ENCODE data around the gene TNS3. TPM values are rescaled to one million over a fixed set of nuclear protein-coding genes. Genes with fewer than 3 reads are reported as not detected.

Gene TNS3
- total and polyA plus RNA-seq, 9 of the 15 experiments (the other 6 are each of a cell fraction or from before 2014, with no cell fraction given) = 0.20 TPM; not detected in 8

DNA sequence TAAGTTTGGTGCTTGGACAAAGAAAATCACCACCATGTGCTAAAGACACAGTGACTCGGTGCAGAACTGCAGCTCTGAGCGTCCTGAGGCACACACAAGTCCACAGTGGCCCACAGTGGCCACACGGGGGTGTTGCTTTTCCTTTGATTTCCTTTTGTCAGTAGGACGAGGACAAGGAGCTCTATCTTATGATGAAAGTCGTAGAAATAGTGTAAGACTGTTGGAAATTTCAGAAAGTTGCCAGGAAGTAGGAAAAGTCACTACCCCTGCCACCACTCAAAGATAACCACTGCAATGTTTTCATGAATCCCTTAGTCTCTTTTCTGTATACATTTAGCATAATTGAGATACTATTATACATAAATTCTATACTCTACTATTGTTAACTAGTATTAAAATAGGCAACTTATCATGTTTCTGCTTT, 146.0 kb downstream of the TNS3 start (continued):
- TF ChIP-seq, protein P1, sequence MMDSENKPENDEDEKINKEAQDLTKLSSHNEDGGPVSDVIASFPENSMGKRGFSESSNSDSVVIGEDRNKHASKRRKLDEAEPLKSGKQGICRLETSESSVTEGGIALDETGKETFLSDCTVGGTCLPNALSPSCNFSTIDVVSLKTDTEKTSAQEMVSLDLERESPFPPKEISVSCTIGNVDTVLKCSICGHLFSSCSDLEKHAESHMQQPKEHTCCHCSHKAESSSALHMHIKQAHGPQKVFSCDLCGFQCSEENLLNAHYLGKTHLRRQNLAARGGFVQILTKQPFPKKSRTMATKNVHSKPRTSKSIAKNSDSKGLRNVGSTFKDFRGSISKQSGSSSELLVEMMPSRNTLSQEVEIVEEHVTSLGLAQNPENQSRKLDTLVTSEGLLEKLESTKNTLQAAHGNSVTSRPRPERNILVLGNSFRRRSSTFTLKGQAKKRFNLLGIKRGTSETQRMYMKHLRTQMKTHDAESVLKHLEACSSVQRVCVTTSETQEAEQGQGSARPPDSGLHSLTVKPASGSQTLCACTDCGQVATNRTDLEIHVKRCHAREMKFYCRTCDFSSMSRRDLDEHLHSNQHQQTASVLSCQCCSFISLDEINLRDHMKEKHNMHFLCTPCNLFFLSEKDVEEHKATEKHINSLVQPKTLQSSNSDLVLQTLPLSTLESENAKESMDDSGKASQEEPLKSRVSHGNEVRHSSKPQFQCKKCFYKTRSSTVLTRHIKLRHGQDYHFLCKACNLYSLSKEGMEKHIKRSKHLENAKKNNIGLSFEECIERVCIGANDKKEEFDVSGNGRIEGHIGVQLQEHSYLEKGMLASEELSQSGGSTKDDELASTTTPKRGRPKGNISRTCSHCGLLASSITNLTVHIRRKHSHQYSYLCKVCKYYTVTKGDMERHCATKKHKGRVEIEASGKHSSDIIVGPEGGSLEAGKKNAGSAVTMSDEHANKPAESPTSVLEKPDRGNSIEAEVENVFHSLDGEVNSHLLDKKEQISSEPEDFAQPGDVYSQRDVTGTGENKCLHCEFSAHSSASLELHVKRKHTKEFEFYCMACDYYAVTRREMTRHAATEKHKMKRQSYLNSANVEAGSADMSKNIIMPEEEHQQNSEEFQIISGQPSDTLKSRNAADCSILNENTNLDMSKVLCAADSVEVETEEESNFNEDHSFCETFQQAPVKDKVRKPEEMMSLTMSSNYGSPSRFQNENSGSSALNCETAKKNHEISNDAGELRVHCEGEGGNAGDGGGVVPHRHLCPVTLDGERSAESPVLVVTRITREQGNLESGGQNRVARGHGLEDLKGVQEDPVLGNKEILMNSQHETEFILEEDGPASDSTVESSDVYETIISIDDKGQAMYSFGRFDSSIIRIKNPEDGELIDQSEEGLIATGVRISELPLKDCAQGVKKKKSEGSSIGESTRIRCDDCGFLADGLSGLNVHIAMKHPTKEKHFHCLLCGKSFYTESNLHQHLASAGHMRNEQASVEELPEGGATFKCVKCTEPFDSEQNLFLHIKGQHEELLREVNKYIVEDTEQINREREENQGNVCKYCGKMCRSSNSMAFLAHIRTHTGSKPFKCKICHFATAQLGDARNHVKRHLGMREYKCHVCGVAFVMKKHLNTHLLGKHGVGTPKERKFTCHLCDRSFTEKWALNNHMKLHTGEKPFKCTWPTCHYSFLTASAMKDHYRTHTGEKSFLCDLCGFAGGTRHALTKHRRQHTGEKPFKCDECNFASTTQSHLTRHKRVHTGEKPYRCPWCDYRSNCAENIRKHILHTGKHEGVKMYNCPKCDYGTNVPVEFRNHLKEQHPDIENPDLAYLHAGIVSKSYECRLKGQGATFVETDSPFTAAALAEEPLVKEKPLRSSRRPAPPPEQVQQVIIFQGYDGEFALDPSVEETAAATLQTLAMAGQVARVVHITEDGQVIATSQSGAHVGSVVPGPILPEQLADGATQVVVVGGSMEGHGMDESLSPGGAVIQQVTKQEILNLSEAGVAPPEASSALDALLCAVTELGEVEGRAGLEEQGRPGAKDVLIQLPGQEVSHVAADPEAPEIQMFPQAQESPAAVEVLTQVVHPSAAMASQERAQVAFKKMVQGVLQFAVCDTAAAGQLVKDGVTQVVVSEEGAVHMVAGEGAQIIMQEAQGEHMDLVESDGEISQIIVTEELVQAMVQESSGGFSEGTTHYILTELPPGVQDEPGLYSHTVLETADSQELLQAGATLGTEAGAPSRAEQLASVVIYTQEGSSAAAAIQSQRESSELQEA (IDR thresholded peaks at IDR 0.05; ENCODE audit: low read depth) = no peak
- TF ChIP-seq DDX20 (tag; IDR thresholded peaks at IDR 0.05; ENCODE audit: low read depth) (no peak), GABPB1 (CRISPR knock-in tag; IDR thresholded peaks at IDR 0.05) (no peak), ZC3H11A (IDR thresholded peaks at IDR 0.05; ENCODE audit: low read depth, low read length) (no peak), SMAD4 (CRISPR knock-in tag; conservative IDR thresholded peaks at IDR 0.05) (peak; percentile 42; the same call in 1 of the 2 replicates), RNF2 (IDR thresholded peaks at IDR 0.05) (peak; percentile 45; the same call in 1 of the 2 replicates), CCAR2 (IDR thresholded peaks at IDR 0.05; ENCODE audit: low read depth, low read length) (no peak), ZNF140 (CRISPR knock-in tag; IDR thresholded peaks at IDR 0.05) (no peak), MEIS2 (IDR thresholded peaks at IDR 0.05; ENCODE audit: partially characterized antibody) (peak; percentile 54), ZNF175 (CRISPR knock-in tag; IDR thresholded peaks at IDR 0.05; ENCODE audit: low read depth) (no peak; the same call in 1 of the 2 replicates)
